ENCODE data around the gene PRPF40B. TPM values are rescaled to one million over a fixed set of nuclear protein-coding genes. Genes with fewer than 3 reads are reported as not detected.

PRPF40B gene
- total and polyA plus RNA-seq, 2 of the 13 experiments (the other 11 are each of a cell fraction or from before 2014, with no cell fraction given) = 5.0 to 7.8 TPM

DNA sequence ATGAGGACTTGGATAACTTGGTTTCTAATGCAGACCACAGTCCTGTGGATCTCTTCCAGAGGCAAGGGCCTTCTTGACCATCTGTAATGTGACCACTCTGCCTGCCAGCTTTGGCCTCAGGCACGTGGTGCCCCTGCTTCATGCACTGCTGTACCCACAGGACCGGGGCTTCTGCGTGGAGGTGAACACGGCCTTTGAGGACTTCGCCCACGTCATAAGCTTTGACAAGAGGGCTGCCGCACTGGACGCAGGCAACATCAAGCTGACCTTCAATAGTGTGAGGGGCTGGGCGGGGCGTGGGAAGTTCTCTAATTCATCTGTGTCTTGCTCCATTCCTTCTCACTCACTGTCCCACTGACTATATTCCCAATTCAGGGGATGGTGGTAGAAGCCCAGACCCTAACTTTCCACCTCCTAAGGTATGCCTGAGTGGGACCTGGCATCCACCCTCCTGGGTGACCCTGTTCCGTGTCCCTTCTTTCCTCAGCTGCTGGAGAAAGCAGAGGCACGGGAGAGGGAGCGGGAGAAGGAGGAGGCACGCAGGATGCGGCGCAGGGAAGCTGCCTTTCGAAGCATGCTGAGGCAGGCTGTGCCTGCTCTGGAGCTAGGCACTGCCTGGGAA, 18.5 kb downstream of the PRPF40B start (continued):
- TF ChIP-seq, protein P1, sequence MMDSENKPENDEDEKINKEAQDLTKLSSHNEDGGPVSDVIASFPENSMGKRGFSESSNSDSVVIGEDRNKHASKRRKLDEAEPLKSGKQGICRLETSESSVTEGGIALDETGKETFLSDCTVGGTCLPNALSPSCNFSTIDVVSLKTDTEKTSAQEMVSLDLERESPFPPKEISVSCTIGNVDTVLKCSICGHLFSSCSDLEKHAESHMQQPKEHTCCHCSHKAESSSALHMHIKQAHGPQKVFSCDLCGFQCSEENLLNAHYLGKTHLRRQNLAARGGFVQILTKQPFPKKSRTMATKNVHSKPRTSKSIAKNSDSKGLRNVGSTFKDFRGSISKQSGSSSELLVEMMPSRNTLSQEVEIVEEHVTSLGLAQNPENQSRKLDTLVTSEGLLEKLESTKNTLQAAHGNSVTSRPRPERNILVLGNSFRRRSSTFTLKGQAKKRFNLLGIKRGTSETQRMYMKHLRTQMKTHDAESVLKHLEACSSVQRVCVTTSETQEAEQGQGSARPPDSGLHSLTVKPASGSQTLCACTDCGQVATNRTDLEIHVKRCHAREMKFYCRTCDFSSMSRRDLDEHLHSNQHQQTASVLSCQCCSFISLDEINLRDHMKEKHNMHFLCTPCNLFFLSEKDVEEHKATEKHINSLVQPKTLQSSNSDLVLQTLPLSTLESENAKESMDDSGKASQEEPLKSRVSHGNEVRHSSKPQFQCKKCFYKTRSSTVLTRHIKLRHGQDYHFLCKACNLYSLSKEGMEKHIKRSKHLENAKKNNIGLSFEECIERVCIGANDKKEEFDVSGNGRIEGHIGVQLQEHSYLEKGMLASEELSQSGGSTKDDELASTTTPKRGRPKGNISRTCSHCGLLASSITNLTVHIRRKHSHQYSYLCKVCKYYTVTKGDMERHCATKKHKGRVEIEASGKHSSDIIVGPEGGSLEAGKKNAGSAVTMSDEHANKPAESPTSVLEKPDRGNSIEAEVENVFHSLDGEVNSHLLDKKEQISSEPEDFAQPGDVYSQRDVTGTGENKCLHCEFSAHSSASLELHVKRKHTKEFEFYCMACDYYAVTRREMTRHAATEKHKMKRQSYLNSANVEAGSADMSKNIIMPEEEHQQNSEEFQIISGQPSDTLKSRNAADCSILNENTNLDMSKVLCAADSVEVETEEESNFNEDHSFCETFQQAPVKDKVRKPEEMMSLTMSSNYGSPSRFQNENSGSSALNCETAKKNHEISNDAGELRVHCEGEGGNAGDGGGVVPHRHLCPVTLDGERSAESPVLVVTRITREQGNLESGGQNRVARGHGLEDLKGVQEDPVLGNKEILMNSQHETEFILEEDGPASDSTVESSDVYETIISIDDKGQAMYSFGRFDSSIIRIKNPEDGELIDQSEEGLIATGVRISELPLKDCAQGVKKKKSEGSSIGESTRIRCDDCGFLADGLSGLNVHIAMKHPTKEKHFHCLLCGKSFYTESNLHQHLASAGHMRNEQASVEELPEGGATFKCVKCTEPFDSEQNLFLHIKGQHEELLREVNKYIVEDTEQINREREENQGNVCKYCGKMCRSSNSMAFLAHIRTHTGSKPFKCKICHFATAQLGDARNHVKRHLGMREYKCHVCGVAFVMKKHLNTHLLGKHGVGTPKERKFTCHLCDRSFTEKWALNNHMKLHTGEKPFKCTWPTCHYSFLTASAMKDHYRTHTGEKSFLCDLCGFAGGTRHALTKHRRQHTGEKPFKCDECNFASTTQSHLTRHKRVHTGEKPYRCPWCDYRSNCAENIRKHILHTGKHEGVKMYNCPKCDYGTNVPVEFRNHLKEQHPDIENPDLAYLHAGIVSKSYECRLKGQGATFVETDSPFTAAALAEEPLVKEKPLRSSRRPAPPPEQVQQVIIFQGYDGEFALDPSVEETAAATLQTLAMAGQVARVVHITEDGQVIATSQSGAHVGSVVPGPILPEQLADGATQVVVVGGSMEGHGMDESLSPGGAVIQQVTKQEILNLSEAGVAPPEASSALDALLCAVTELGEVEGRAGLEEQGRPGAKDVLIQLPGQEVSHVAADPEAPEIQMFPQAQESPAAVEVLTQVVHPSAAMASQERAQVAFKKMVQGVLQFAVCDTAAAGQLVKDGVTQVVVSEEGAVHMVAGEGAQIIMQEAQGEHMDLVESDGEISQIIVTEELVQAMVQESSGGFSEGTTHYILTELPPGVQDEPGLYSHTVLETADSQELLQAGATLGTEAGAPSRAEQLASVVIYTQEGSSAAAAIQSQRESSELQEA (CRISPR knock-in tag; IDR thresholded peaks at IDR 0.05; ENCODE audit: not compliant biosample characterization) = no peak
- no peak for TF ChIP-seq RFX1 (IDR thresholded peaks at IDR 0.05)
- 0 out of 2 replicates have a peak, but pooled peaks have one; percentile 55 for TF ChIP-seq ZNF598 (CRISPR knock-in tag; IDR thresholded peaks at IDR 0.05; ENCODE audit: borderline replicate concordance)
- TF ChIP-seq, protein P2, sequence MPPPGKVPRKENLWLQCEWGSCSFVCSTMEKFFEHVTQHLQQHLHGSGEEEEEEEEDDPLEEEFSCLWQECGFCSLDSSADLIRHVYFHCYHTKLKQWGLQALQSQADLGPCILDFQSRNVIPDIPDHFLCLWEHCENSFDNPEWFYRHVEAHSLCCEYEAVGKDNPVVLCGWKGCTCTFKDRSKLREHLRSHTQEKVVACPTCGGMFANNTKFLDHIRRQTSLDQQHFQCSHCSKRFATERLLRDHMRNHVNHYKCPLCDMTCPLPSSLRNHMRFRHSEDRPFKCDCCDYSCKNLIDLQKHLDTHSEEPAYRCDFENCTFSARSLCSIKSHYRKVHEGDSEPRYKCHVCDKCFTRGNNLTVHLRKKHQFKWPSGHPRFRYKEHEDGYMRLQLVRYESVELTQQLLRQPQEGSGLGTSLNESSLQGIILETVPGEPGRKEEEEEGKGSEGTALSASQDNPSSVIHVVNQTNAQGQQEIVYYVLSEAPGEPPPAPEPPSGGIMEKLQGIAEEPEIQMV (CRISPR knock-in tag; IDR thresholded peaks at IDR 0.05; ENCODE audit: low read depth) = no peak
- TF ChIP-seq ESRRA (CRISPR knock-in tag; IDR thresholded peaks at IDR 0.05; ENCODE audit: low read depth) = no peak
- TF ChIP-seq, protein P3, sequence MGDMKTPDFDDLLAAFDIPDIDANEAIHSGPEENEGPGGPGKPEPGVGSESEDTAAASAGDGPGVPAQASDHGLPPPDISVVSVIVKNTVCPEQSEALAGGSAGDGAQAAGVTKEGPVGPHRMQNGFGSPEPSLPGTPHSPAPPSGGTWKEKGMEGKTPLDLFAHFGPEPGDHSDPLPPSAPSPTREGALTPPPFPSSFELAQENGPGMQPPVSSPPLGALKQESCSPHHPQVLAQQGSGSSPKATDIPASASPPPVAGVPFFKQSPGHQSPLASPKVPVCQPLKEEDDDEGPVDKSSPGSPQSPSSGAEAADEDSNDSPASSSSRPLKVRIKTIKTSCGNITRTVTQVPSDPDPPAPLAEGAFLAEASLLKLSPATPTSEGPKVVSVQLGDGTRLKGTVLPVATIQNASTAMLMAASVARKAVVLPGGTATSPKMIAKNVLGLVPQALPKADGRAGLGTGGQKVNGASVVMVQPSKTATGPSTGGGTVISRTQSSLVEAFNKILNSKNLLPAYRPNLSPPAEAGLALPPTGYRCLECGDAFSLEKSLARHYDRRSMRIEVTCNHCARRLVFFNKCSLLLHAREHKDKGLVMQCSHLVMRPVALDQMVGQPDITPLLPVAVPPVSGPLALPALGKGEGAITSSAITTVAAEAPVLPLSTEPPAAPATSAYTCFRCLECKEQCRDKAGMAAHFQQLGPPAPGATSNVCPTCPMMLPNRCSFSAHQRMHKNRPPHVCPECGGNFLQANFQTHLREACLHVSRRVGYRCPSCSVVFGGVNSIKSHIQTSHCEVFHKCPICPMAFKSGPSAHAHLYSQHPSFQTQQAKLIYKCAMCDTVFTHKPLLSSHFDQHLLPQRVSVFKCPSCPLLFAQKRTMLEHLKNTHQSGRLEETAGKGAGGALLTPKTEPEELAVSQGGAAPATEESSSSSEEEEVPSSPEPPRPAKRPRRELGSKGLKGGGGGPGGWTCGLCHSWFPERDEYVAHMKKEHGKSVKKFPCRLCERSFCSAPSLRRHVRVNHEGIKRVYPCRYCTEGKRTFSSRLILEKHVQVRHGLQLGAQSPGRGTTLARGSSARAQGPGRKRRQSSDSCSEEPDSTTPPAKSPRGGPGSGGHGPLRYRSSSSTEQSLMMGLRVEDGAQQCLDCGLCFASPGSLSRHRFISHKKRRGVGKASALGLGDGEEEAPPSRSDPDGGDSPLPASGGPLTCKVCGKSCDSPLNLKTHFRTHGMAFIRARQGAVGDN (CRISPR knock-in tag; IDR thresholded peaks at IDR 0.05) = no peak
- no peak for TF ChIP-seq HDAC6 (IDR thresholded peaks at IDR 0.05; ENCODE audit: low read depth, low read length)
- TF ChIP-seq HMG20B (CRISPR knock-in tag; conservative IDR thresholded peaks at IDR 0.05) = no peak
- no peak for TF ChIP-seq ZBTB7A (CRISPR knock-in tag; IDR thresholded peaks at IDR 0.05)
- no peak for TF ChIP-seq YEATS2 (CRISPR knock-in tag; IDR thresholded peaks at IDR 0.05; ENCODE audit: borderline replicate concordance)
- no peak for TF ChIP-seq FOXC1 (CRISPR knock-in tag; IDR thresholded peaks at IDR 0.05; ENCODE audit: borderline replicate concordance)
- no peak for TF ChIP-seq ZNF333 (CRISPR knock-in tag; IDR thresholded peaks at IDR 0.05; ENCODE audit: borderline replicate concordance)
- TF ChIP-seq ZNF816 (CRISPR knock-in tag; IDR thresholded peaks at IDR 0.05; ENCODE audit: borderline replicate concordance) = no peak
- TF ChIP-seq NONO (IDR thresholded peaks at IDR 0.05) = no peak
- 0 out of 2 replicates have a peak, but pooled peaks have one; percentile 48 for TF ChIP-seq NONO (CRISPR knock-in tag; conservative IDR thresholded peaks at IDR 0.05)
- TF ChIP-seq ZNF235 (CRISPR knock-in tag; IDR thresholded peaks at IDR 0.05; ENCODE audit: borderline replicate concordance) = no peak

Measured in HepG2 (cell line).